ENCODE results near the gene CDK14.

CDK14 gene

DNA sequence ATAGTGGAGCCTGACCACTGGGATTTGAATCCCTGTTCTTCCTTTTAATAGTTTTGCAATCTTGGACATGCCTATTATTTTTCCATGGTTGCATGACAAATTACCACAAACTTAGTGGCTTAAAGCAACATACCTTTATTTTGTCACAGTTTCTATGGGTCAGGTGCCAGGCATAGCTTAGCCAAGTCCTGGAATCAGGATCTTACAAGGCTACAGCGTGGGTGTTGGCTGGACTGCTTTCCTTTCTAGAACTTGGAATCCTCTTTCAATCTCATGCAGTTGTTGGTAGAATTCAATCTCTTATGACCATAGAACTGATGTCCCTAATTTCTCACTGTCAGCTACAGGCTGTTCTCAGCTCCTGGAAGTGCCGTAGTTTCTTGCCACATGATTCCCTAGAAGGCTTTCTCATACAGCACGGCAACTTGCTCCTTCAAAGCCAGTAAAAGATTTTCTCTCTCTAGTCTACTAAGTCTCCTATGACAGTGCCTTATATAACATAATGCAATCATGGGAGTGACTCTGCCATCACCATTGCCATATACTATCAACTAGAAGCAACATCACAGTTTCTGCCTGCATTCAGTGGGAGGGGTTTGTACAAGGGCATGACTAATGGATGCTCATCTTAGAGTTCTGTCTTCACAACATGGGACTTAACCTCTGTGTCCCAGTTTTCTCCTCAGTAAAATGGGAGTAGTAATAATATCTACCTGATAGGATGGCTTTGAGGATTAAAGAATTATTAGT, 424.7 kb downstream of the CDK14 start:
- Mint-ChIP-seq H3K4me1 (no peaks in the 10 kb centered on the region), H3K27ac (no peak overlapping the region), H3K36me3 (ENCODE audit: low read depth) (no peaks in the 10 kb centered on the region), H3K4me3 (no peak overlapping the region), H3K9me3 (peaks cover 4% of the 10 kb centered on the region), H3K27me3 (no peaks in the 10 kb centered on the region)
- DNase-seq = no peak
- no peak for ATAC-seq

DNA sequence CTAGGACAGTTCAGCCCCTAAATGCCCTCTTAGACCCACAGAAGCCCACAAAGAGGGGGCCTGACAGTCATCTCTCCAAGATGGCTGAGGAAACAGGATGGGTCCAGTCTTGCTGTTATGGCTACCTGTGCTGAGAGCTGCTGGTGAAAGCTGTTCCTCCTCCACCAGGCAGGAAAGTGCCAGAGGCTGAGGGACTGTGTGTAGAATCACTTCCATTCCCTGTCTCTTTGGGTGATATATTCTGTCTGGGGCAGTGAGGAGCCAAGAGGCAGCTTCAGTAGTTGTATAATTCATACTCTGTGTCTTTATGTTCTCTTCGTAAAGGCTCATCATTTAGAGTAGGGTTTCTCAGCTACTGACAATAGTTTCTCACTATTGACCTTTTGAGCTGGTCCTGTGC, 425.8 kb downstream of the CDK14 start:
- no peaks in the 10 kb centered on the region for H3K4me1 Mint-ChIP-seq
- no peak for DNase-seq
- no peak overlapping the region for H3K27ac Mint-ChIP-seq
- H3K4me3 Mint-ChIP-seq = no peak overlapping the region
- H3K36me3 Mint-ChIP-seq (ENCODE audit: low read depth) = no peaks in the 10 kb centered on the region
- no peaks in the 10 kb centered on the region for H3K27me3 Mint-ChIP-seq
- no peak for ATAC-seq
- H3K9me3 Mint-ChIP-seq = peaks cover 4% of the 10 kb centered on the region

DNA sequence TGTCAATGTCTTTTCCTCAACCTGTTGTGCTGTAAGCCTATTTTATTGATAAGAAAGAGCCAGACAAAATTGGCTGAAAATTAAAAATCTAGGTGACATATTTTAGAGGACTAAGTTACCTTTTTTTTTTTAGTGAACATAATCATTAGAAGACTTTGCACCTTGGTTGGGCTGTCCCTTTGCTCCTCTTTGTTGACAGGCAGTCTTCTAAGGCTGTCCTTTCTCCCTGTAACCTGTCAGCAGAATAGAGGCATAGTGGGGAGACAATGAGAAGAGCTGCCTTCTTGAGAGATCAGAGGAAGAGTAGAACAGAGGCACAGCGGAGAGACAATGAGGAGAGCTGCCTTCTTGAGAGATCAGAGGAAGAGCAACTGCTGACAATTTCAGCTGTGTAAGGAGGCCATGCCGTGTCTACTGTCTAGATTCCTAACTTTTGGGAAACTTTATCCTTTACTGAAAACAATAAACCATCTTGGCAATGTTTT, 429.8 kb downstream of the CDK14 start:
- ATAC-seq = no peak
- Mint-ChIP-seq H3K9me3 (no peaks in the 10 kb centered on the region), H3K4me1 (no peaks in the 10 kb centered on the region), H3K36me3 (ENCODE audit: low read depth) (no peaks in the 10 kb centered on the region), H3K27me3 (no peaks in the 10 kb centered on the region), H3K27ac (no peak overlapping the region), H3K4me3 (no peak overlapping the region)
- DNase-seq = no peak

DNA sequence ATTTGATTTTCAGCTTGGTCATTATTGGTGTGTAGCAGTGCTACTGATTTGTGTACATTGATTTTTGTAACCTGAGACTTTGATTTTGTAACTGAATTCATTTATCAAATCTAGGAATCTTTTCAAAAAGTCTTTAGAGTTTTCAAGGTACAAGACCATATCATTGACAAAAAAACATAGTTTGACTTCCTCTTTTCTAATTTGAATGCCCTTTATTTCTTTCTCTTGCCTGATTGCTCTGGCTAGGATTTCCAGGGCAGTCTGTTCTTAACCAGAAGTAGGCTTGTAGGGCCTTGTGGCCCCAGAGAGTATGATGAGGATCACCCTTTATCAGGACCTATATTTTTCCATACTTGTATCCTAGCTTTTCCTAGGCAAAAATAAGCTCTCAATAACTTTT, 433.6 kb downstream of the CDK14 start:
- H3K36me3 Mint-ChIP-seq (ENCODE audit: low read depth) = no peaks in the 10 kb centered on the region
- H3K27ac Mint-ChIP-seq = no peak overlapping the region
- no peaks in the 10 kb centered on the region for H3K4me1 Mint-ChIP-seq
- H3K9me3 Mint-ChIP-seq = no peaks in the 10 kb centered on the region
- H3K27me3 Mint-ChIP-seq = no peaks in the 10 kb centered on the region
- ATAC-seq = no peak
- DNase-seq = no peak
- no peak overlapping the region for H3K4me3 Mint-ChIP-seq

DNA sequence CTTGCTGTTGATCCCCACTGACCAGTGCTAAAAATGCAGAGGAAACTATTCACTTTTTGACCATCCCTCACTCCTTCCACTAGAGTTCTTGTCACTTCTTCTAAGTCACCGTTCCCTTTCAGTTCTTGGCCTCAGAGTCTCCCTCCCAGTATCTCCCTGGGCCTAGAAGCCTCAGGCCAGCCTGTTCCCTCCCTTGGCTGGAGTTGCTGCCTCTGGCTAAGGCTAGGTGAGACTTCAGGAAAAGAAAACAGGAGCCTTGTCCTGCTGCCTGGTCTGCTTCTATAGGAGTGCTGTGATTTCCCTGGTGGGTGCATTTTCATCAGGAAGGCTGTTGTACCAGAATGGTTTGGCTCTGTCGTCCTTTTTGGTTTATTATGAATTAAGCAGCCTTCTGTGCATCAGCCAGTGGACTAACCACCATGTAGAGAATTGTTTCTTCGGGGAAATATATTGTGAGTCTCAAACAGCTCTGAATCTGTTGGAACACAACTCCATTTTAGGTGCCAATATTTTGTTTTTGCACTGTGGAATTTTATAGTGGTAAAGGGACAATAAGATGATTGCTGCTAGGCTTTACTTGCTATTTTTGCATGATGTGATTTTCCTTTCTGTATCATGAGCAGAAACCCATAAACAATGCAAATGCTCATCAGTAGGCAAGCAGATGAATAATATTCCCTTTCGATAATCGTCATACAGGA, 434.7 kb downstream of the CDK14 start:
- Mint-ChIP-seq H3K36me3 (ENCODE audit: low read depth) (no peaks in the 10 kb centered on the region), H3K4me1 (no peaks in the 10 kb centered on the region), H3K9me3 (no peaks in the 10 kb centered on the region), H3K4me3 (no peak overlapping the region), H3K27me3 (no peaks in the 10 kb centered on the region), H3K27ac (no peak overlapping the region)
- DNase-seq = no peak
- no peak for ATAC-seq

DNA sequence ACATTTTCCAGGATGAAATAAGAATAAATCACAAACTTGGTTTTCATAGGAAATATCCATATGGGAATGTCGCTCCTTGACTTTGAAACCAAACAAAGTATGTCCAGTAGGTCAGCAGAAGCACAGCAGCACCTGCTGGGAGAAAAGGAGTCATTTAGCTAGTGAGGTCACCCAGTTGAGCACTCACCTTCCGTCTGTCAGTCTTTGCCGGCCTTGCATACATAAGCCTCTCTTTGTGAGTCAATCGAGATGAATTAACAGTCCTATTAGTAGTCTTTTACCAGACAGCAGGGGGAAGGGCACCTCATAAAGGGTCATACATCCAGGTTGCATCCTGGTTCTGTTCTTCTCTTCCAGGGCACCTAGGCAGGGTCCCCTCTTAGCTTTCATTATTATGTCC, 435.6 kb downstream of the CDK14 start:
- no peaks in the 10 kb centered on the region for H3K9me3 Mint-ChIP-seq
- ATAC-seq = no peak
- no peaks in the 10 kb centered on the region for H3K4me1 Mint-ChIP-seq
- no peak overlapping the region for H3K4me3 Mint-ChIP-seq
- no peak for DNase-seq
- no peaks in the 10 kb centered on the region for H3K27me3 Mint-ChIP-seq
- no peak overlapping the region for H3K27ac Mint-ChIP-seq
- no peaks in the 10 kb centered on the region for H3K36me3 Mint-ChIP-seq (ENCODE audit: low read depth)

DNA sequence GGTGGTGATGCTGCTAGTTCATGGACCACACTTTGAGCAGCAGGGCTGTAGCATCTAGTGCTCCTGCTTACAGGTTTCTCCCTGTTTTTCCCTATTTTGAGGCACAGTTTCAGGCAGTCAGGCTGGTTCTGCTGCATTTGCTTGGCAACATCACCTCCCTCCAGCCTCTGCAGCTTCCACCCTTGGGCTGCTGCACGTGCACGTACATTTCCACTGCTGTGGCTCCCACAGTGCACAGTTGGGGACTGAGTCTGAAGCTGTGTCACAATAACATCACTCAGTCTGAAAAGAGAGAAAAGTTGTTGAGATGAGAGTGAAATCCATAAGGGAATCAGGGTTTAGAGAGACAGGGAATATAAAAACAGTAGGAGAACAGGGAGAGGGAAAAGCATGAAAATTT, 437.5 kb downstream of the CDK14 start:
- H3K27ac Mint-ChIP-seq = no peak overlapping the region
- H3K36me3 Mint-ChIP-seq (ENCODE audit: low read depth) = no peaks in the 10 kb centered on the region
- DNase-seq (no peak), ATAC-seq (no peak)
- H3K4me3 Mint-ChIP-seq = no peak overlapping the region
- no peaks in the 10 kb centered on the region for H3K9me3 Mint-ChIP-seq
- no peaks in the 10 kb centered on the region for H3K27me3 Mint-ChIP-seq
- H3K4me1 Mint-ChIP-seq = no peaks in the 10 kb centered on the region

DNA sequence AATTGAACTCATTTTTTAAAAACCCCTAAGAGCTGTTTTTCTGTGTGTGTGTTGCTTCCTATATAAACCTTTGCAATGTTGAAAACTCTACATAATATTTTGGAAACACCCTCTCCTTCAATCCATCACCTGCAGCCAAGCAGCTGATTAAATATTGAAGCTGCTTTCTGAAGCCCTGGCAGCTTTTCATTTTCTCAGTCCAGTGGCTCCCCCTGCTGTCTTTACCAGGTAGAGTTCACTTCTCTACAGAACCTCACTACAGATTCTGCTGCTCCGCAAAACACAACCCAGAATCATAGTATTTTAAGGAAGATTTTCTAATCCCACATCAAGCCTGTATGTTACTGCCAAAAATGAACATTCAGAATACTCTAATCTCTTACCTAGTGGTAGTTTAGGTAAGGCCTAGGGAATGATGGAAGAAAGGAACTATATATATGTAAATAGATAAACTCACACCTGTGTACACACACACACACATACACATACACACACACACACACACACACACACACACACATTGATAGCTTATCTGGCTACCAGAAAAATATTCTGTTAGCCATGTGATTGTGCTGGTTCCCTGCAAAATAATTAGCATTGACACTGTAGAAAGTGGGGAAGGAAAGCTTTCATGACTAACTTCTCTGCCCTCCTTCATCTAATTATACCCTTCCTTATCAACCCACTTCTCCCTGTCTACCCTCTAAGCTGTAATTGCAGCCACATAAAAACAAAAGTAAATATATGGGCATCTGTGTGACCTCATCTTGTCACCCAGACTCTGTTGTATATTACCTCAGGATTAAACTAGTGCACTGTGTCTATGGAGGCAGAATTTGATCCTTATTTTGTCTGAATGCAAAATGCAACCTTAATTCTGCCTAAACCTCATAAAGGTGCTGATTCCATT, 438.6 kb downstream of the CDK14 start:
- DNase-seq (peak; percentile 25), ATAC-seq (no peak)
- H3K27ac Mint-ChIP-seq = no peak overlapping the region
- no peak overlapping the region for H3K4me3 Mint-ChIP-seq
- no peaks in the 10 kb centered on the region for H3K27me3 Mint-ChIP-seq
- H3K36me3 Mint-ChIP-seq (ENCODE audit: low read depth) = no peaks in the 10 kb centered on the region
- no peaks in the 10 kb centered on the region for H3K4me1 Mint-ChIP-seq
- no peaks in the 10 kb centered on the region for H3K9me3 Mint-ChIP-seq

DNA sequence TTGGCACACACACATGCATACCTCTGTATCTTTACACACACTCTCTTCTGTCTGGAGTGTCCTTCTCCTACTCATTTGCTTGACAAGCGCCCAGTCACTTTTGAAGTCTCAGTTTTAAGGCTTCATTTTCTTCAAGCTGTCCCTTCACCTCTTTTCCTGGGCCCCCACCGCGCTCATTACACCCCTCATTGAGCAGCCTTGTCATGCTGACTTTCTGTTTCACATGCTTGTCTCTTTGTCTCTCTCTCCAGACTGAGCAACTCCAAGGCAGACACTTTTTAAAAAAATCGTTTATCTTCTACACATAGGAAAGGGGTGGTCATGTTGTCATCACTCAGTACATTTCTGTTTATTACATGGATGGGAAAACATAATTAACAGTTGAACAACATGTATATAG, 442.9 kb downstream of the CDK14 start:
- H3K36me3 Mint-ChIP-seq (ENCODE audit: low read depth) = no peaks in the 10 kb centered on the region

DNA sequence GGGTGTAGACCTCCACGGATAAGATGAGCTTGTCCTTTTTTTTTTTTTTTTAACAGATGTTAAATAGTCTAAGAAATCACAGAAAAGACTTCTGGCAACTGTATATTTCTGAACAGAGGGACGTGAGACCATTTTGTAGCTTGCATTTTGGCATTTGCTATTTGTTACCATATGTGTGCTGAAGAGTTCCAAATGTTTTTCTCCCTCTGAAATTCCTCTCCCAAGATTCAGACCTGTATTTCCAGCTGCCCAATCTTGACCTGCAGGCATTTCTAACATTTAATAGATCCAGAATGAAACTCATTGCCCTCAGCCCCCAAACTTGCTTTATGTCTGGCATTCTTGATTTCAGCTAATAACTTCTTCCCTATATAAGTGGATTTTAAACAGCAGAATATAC, 445.0 kb downstream of the CDK14 start:
- no peak overlapping the region for H3K27ac Mint-ChIP-seq
- DNase-seq = no peak
- no peak overlapping the region for H3K4me3 Mint-ChIP-seq
- ATAC-seq = no peak
- no peaks in the 10 kb centered on the region for H3K4me1 Mint-ChIP-seq
- H3K36me3 Mint-ChIP-seq (ENCODE audit: low read depth) = no peaks in the 10 kb centered on the region
- no peaks in the 10 kb centered on the region for H3K27me3 Mint-ChIP-seq
- no peaks in the 10 kb centered on the region for H3K9me3 Mint-ChIP-seq

More for the DNA sequence above, 442.9 kb downstream of the CDK14 start:
- no peak overlapping the region for H3K27ac Mint-ChIP-seq
- no peaks in the 10 kb centered on the region for H3K4me1 Mint-ChIP-seq
- H3K4me3 Mint-ChIP-seq = no peak overlapping the region
- DNase-seq (no peak), ATAC-seq (no peak)
- no peaks in the 10 kb centered on the region for H3K9me3 Mint-ChIP-seq
- H3K27me3 Mint-ChIP-seq = no peaks in the 10 kb centered on the region

DNA sequence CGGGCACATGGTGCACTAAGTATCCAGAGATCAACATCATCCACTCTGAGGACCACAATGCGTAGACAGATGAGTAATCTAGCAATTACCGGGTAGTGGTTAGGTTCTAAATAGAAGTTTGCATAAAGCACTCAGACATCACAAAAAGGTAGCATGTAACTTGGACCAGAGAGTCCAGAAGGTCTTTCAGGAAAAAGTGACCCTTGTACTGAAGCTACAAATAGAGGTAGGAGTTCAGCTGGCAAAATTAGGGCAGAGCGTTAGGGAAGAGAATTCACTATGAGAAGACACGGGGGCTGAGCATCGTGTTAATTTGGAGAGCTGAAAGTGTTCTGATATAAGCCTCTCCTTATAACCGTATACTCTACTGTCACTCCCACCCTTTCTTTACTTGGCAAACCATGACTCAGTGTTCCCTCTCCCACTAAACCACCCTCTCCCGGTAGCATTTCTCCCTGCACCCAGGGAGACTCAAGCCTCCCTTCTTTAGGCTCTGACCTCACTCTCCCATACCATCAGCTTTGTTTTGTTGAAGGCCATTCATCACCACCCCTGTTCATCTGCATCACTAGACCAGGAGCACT, 445.9 kb downstream of the CDK14 start:
- Mint-ChIP-seq H3K4me3 (no peak overlapping the region), H3K36me3 (ENCODE audit: low read depth) (no peaks in the 10 kb centered on the region), H3K27me3 (no peaks in the 10 kb centered on the region), H3K4me1 (no peaks in the 10 kb centered on the region), H3K9me3 (no peaks in the 10 kb centered on the region), H3K27ac (no peak overlapping the region)
- DNase-seq = no peak
- no peak for ATAC-seq

DNA sequence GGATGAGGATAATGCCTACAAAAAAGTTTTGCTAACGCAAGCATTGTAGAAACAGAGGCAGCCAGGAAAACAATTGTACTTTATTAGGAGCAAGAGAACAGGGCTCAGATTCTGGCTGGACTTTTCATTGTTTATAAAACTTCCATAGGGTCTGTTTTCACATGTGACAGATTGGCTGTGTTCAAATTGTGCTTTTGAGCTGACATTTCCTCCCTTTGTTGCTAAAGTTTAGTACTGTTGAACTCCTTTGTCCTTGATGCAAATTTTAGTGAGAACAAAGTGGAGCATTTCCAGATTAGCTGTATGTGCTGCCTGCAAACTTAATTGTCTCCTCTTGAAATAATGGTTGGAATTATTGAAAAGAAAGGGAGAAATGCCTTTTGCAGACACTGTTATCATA, 447.1 kb downstream of the CDK14 start:
- no peak for DNase-seq
- Mint-ChIP-seq H3K4me1 (no peaks in the 10 kb centered on the region), H3K36me3 (ENCODE audit: low read depth) (no peaks in the 10 kb centered on the region), H3K27ac (no peak overlapping the region), H3K27me3 (no peaks in the 10 kb centered on the region), H3K9me3 (no peaks in the 10 kb centered on the region), H3K4me3 (no peak overlapping the region)
- ATAC-seq = no peak

DNA sequence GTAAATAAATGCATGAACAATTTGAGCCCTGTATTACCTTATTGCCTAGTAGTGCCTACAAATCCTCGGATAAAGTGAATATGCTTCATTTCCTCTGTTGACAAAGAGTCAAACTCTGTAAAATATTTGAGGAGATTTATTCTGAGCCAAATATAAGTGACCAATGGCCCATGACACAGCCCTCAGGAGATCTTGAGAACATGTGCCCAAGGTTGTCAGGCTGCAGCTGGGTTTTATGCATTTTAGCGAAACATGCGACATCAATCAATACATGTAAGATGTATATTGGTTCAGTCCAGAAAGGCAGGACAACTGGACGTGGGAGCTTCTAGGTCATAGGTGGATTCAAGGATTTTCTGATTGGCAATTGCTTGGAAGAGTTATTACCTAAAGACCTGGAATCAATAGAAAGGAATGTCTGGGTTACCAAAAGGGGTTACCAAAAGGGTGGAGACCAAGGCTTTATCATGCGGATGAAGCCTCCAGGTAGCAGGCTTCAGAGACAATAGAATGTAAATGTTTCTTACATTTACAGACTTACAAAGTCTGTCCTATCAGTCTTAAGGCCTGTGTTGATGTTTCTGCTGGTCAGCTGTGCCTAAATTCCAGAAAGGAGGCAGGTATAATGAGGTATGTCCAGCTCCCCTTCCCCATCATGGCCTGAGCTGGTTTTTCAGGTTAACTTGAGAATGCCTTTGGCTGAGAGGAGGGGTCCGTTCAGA, 448.0 kb downstream of the CDK14 start:
- Mint-ChIP-seq H3K9me3 (no peaks in the 10 kb centered on the region), H3K27me3 (no peaks in the 10 kb centered on the region)
- ATAC-seq = no peak

DNA sequence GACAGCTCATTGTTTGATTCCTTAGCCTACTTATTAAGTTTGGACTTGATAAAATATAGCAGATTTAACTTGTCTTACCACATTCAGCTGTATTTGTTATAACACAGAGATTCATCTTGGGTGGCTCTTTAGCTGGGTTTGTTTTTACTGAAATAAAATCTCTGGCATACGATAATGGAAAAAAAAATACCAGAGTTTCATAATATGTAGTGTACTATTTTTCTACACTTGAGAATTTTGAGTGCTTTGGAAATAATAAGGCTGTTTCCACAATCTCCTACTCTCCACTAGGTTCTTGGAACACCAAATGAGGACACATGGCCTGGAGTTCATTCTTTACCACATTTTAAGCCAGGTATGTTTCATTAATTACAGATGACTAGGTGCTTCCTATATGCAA, 449.5 kb downstream of the CDK14 start:
- Mint-ChIP-seq H3K4me3 (no peak overlapping the region), H3K9me3 (no peaks in the 10 kb centered on the region), H3K27ac (no peak overlapping the region), H3K36me3 (ENCODE audit: low read depth) (no peaks in the 10 kb centered on the region), H3K4me1 (peaks cover 2% of the 10 kb centered on the region), H3K27me3 (no peaks in the 10 kb centered on the region)
- ATAC-seq = no peak
- DNase-seq = no peak

More for the DNA sequence above, 448.0 kb downstream of the CDK14 start:
- Mint-ChIP-seq H3K4me1 (no peaks in the 10 kb centered on the region), H3K4me3 (no peak overlapping the region), H3K36me3 (ENCODE audit: low read depth) (no peaks in the 10 kb centered on the region), H3K27ac (no peak overlapping the region)
- no peak for DNase-seq
